ENCODE measurements around the gene EIF4EBP2.
A peak's percentile ranks its signal among the peaks of the same experiment; 100 is the strongest.

The EIF4EBP2 gene

GRCh38 chr10:70359017-70359550, 44.9 kb upstream of the EIF4EBP2 start:
- no peak for DNase-seq
- H3K27ac ChIP-seq = no peak overlapping the region
- TF ChIP-seq CTCF (IDR thresholded peaks at IDR 0.05; ENCODE audit: low read depth, low read length) = no peak
- no peak overlapping the region for H3K4me3 ChIP-seq (ENCODE audit: low read depth, low read length)
- no peaks in the 10 kb centered on the region for H3K9me3 ChIP-seq (ENCODE audit: severe bottlenecking)
- no peaks in the 10 kb centered on the region for H3K36me3 ChIP-seq
- H3K27me3 ChIP-seq (ENCODE audit: insufficient read depth, low read depth, severe bottlenecking) = no peaks in the 10 kb centered on the region

DNA sequence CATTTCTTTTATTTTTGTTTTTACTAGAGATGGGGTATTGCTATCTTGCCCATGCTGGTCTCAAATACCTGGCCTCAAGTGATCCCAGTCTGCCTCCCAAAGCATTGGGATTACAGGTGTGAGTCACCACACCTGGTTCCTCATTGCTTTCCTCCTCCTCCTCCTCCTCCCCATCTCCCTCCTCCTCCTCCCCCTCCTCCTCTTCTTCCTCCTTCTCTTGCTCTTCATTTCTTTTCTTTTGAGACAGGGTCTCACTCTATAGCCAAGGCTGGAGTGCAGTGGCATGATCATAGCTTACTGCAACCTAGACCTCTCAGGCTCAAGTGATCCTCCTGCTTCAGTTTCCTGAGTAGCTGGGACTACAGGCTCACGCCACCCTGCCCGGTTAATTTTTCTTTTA, 43.7 kb upstream of the EIF4EBP2 start:
- TF ChIP-seq CTCF (IDR thresholded peaks at IDR 0.05; ENCODE audit: low read depth, low read length) = no peak

GRCh38 chr10:70362328-70362727, 41.6 kb upstream of the EIF4EBP2 start:
- H3K36me3 ChIP-seq = no peaks in the 10 kb centered on the region
- H3K27me3 ChIP-seq (ENCODE audit: insufficient read depth, low read depth, severe bottlenecking) = no peaks in the 10 kb centered on the region
- DNase-seq = no peak
- no peaks in the 10 kb centered on the region for H3K9me3 ChIP-seq (ENCODE audit: severe bottlenecking)
- H3K4me3 ChIP-seq (ENCODE audit: low read depth, low read length) = no peak overlapping the region
- H3K27ac ChIP-seq = no peak overlapping the region
- no peak for TF ChIP-seq CTCF (IDR thresholded peaks at IDR 0.05; ENCODE audit: low read depth, low read length)

More for the DNA sequence above, 43.7 kb upstream of the EIF4EBP2 start:
- no peak overlapping the region for H3K27ac ChIP-seq
- no peaks in the 10 kb centered on the region for H3K27me3 ChIP-seq (ENCODE audit: insufficient read depth, low read depth, severe bottlenecking)
- H3K4me3 ChIP-seq (ENCODE audit: low read depth, low read length) = no peak overlapping the region
- H3K9me3 ChIP-seq (ENCODE audit: severe bottlenecking) = no peaks in the 10 kb centered on the region
- H3K36me3 ChIP-seq = no peaks in the 10 kb centered on the region
- no peak for DNase-seq

DNA sequence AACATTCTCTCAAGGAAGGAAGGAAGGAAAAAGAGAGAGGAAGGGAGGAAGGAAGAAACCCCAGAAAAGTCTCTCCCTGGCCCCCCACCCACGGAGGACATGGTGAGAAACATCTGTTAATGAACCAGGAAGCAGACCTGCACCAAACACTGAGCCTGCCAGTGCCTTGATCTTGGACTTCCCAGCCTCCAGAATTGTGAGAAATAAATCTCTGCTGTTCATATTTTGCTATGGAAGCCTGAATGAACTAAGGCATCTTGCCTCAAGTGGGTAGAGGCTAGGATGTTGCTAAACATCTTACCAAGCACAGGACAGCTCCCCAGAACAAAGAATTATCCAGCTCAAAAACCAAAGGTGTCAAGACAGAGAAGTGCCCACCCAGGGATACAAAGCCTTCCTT, 40.7 kb upstream of the EIF4EBP2 start:
- no peaks in the 10 kb centered on the region for H3K36me3 ChIP-seq
- H3K27ac ChIP-seq = no peak overlapping the region
- no peak for TF ChIP-seq CTCF (IDR thresholded peaks at IDR 0.05; ENCODE audit: low read depth, low read length)
- no peak for DNase-seq
- no peaks in the 10 kb centered on the region for H3K9me3 ChIP-seq (ENCODE audit: severe bottlenecking)
- no peak overlapping the region for H3K4me3 ChIP-seq (ENCODE audit: low read depth, low read length)
- H3K27me3 ChIP-seq (ENCODE audit: insufficient read depth, low read depth, severe bottlenecking) = no peaks in the 10 kb centered on the region

- TF ChIP-seq CTCF (IDR thresholded peaks at IDR 0.05; ENCODE audit: low read depth, low read length) = peak; percentile 96
- Histone ChIP-seq H3K4me3 (ENCODE audit: low read depth, low read length) (no peak overlapping the region), H3K27ac (0 out of 2 replicates have a peak overlapping the region, but pooled peaks have one; percentile 9), H3K9me3 (ENCODE audit: severe bottlenecking) (no peaks in the 10 kb centered on the region), H3K27me3 (ENCODE audit: insufficient read depth, low read depth, severe bottlenecking) (no peaks in the 10 kb centered on the region), H3K36me3 (no peaks in the 10 kb centered on the region)
- peak; percentile 88 for DNase-seq
Measured at GRCh38 chr10:70363971-70364771, 39.8 kb upstream of the EIF4EBP2 start.
